Karpas-422 (cell line): Measurements from ENCODE around the gene HK3. TPM values are rescaled to one million over a fixed set of nuclear protein-coding genes. Genes with fewer than 3 reads are reported as not detected.

ENCODE experiments used
- DNase-seq: peaks from one replicate; pipeline ENCODE4 v3.0.0-alpha.2; 2015
- H2AFZ ChIP-seq: fragments of 200-600 bp; sonication (generic); 2 replicates; pipeline ENCODE4 v1.6.1; 2014; ENCODE audit warnings: antibody characterized with exemption, low read length, mixed read lengths
- H3K27ac ChIP-seq: fragments of 200-600 bp; sonication (generic); 2 replicates; pipeline ENCODE4 v1.5.1; 2014; ENCODE audit warnings: mild to moderate bottlenecking, low read length, moderate library complexity
- H3K27me3 ChIP-seq: fragments of 200-600 bp; sonication (generic); 2 replicates; pipeline ENCODE4 v1.6.1; 2014; ENCODE audit warnings: low read length, mixed read lengths
- H3K36me3 ChIP-seq: fragments of 200-600 bp; sonication (generic); 2 replicates; pipeline ENCODE4 v1.6.1; 2014; ENCODE audit warnings: low read length, mixed read lengths; ENCODE audit not compliant: insufficient read depth
- H3K4me1 ChIP-seq: fragments of 200-600 bp; sonication (generic); 2 replicates; pipeline ENCODE4 v1.6.1; 2014; ENCODE audit warnings: mild to moderate bottlenecking, low read length, mixed read lengths
- H3K4me2 ChIP-seq: fragments of 200-600 bp; sonication (generic); 2 replicates; pipeline ENCODE4 v1.6.1; 2014; ENCODE audit warnings: low read length, low read depth, mild to moderate bottlenecking; ENCODE audit not compliant: poor library complexity, severe bottlenecking
- H3K4me3 ChIP-seq: fragments of 200-600 bp; sonication (generic); 2 replicates; pipeline ENCODE4 v1.5.1; 2014; ENCODE audit warnings: mild to moderate bottlenecking, antibody characterized with exemption, low read length, mixed read lengths
- H3K79me2 ChIP-seq: fragments of 200-600 bp; sonication (generic); 2 replicates; pipeline ENCODE4 v1.6.1; 2014; ENCODE audit warnings: mild to moderate bottlenecking, low read length, mixed read lengths
- H3K9ac ChIP-seq: fragments of 200-600 bp; sonication (generic); 2 replicates; pipeline ENCODE4 v1.6.0; 2014; ENCODE audit warnings: low read length
- H3K9me2 ChIP-seq: fragments of 200-600 bp; sonication (generic), shearing (Covaris generic); replicated peaks from 2 replicates; pipeline ENCODE4 v1.6.0; 2014; ENCODE audit warnings: mild to moderate bottlenecking, low read length, moderate library complexity; ENCODE audit not compliant: insufficient read depth
- H3K9me3 ChIP-seq: fragments of 300-700, 200-600 bp; sonication (generic); 2 replicates; pipeline ENCODE4 v1.6.1; 2014; ENCODE audit warnings: low read length, mixed read lengths
- H4K20me1 ChIP-seq: fragments of 200-600 bp; sonication (generic); 2 replicates; pipeline ENCODE4 v1.6.1; 2014; ENCODE audit warnings: mild to moderate bottlenecking, antibody characterized with exemption, low read length, low read depth; ENCODE audit not compliant: insufficient read depth
- total RNA-seq: library from RNA; depleted of rRNA; stranded (reverse); fragments of >200 nt; shearing (Covaris generic); gene quantifications from 2 replicates; pipeline ENCODE4 v1.2.3, GENCODE V29; 2014; ENCODE audit warnings: low replicate concordance

Gene HK3
- total RNA-seq, 1 experiment from 2014 or later: not detected

GRCh38 chr5:176890455-176891330, 8.5 kb downstream of the HK3 start:
- Histone ChIP-seq H2AFZ (no peak overlapping the region), H3K4me2 (no peak overlapping the region), H4K20me1 (no peaks in the 10 kb centered on the region), H3K27me3 (no peaks in the 10 kb centered on the region), H3K4me1 (no peaks in the 10 kb centered on the region), H3K9ac (no peak overlapping the region), H3K4me3 (no peak overlapping the region), H3K79me2 (no peaks in the 10 kb centered on the region), H3K27ac (no peak overlapping the region), H3K36me3 (no peaks in the 10 kb centered on the region), H3K9me2 (no peaks in the 10 kb centered on the region), H3K9me3 (no peaks in the 10 kb centered on the region)
- no peak for DNase-seq

DNA sequence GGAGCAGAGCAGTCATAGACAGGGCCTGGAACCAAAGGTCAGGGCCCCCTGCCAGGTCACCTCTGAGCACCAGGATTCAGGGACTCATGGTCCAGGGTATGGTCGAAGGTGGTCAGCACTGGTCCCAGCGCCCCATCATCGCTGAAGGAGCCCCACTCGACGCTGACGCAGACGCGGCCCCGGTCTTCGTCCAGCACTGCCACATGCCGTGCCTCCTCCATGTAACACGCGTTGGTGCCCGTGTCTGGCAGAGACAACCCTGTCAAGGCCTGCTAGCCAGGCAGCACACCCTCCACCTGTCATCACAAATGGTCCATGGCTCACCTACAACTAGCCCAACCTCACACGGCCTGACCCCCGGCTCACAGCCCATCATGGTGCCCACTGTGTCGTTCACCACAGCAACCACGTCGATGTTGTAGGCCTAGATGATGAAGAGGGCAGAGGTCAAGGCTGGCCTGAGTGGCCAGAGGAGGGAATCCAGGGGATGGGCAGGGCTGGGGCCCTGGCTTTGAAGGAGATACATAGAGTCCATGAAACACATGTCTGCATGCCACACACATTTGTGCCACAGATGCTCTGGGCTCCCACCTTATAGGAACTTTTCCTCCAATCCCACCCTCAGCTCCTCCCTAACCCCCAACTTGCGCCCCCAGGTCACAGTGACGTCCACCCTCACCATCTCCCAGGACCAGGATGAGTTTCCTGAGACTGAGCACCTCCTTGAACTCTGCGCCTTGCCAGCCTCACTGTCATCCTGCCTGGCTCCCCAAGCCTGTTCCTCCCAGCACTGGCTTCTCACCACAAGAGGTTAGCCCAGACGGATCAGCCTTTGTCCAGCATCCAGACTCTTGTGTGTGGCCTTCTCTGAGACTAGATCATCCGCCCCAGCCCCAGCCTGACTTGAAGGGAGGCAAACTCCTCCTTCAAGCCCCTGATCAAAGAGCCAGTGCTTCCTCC, 9.5 kb downstream of the HK3 start:
- H3K4me3 ChIP-seq: no peak overlapping the region

GRCh38 chr5:176888865-176889165, 10.3 kb downstream of the HK3 start:
- no peaks in the 10 kb centered on the region for H3K79me2 ChIP-seq
- no peak overlapping the region for H3K4me2 ChIP-seq
- no peak overlapping the region for H3K9ac ChIP-seq
- no peaks in the 10 kb centered on the region for H3K27me3 ChIP-seq
- no peak for DNase-seq
- H3K36me3 ChIP-seq: no peaks in the 10 kb centered on the region
- no peak overlapping the region for H2AFZ ChIP-seq
- H3K9me3 ChIP-seq: no peaks in the 10 kb centered on the region
- no peaks in the 10 kb centered on the region for H4K20me1 ChIP-seq
- no peaks in the 10 kb centered on the region for H3K4me1 ChIP-seq
- no peak overlapping the region for H3K4me3 ChIP-seq
- H3K9me2 ChIP-seq: no peaks in the 10 kb centered on the region
- H3K27ac ChIP-seq: no peak overlapping the region

More for the DNA sequence above, 9.5 kb downstream of the HK3 start:
- no peaks in the 10 kb centered on the region for H3K27me3 ChIP-seq
- H3K9me3 ChIP-seq: no peaks in the 10 kb centered on the region
- no peak overlapping the region for H2AFZ ChIP-seq
- H3K4me2 ChIP-seq: no peak overlapping the region
- no peaks in the 10 kb centered on the region for H3K4me1 ChIP-seq
- no peaks in the 10 kb centered on the region for H3K36me3 ChIP-seq
- DNase-seq: no peak
- H4K20me1 ChIP-seq: no peaks in the 10 kb centered on the region
- no peaks in the 10 kb centered on the region for H3K9me2 ChIP-seq
- H3K79me2 ChIP-seq: no peaks in the 10 kb centered on the region
- H3K9ac ChIP-seq: no peak overlapping the region
- no peak overlapping the region for H3K27ac ChIP-seq

GRCh38 chr5:176888016-176888864, 10.9 kb downstream of the HK3 start:
- no peak overlapping the region for H2AFZ ChIP-seq
- no peaks in the 10 kb centered on the region for H3K27me3 ChIP-seq
- no peaks in the 10 kb centered on the region for H3K36me3 ChIP-seq
- H3K27ac ChIP-seq: no peak overlapping the region
- H4K20me1 ChIP-seq: no peaks in the 10 kb centered on the region
- no peaks in the 10 kb centered on the region for H3K9me2 ChIP-seq
- no peaks in the 10 kb centered on the region for H3K79me2 ChIP-seq
- no peaks in the 10 kb centered on the region for H3K9me3 ChIP-seq
- no peak overlapping the region for H3K4me3 ChIP-seq
- no peak overlapping the region for H3K9ac ChIP-seq
- no peak for DNase-seq
- no peak overlapping the region for H3K4me2 ChIP-seq
- no peaks in the 10 kb centered on the region for H3K4me1 ChIP-seq

- Histone ChIP-seq H3K9ac (no peak overlapping the region), H3K4me2 (no peak overlapping the region), H3K79me2 (no peaks in the 10 kb centered on the region), H3K9me3 (no peaks in the 10 kb centered on the region), H3K9me2 (no peaks in the 10 kb centered on the region), H3K27me3 (no peaks in the 10 kb centered on the region), H3K27ac (no peak overlapping the region), H3K4me1 (no peaks in the 10 kb centered on the region), H3K4me3 (no peak overlapping the region), H2AFZ (no peak overlapping the region), H3K36me3 (no peaks in the 10 kb centered on the region), H4K20me1 (no peaks in the 10 kb centered on the region)
- DNase-seq: no peak
These were observed 11.8 kb downstream of the HK3 start for GRCh38 chr5:176887252-176887849.

- no peak overlapping the region for H3K27ac ChIP-seq
- no peak overlapping the region for H3K4me3 ChIP-seq
- no peaks in the 10 kb centered on the region for H3K79me2 ChIP-seq
- DNase-seq: no peak
- no peak overlapping the region for H3K4me2 ChIP-seq
- no peak overlapping the region for H2AFZ ChIP-seq
- H3K4me1 ChIP-seq: no peaks in the 10 kb centered on the region
- H3K27me3 ChIP-seq: no peaks in the 10 kb centered on the region
- no peaks in the 10 kb centered on the region for H3K9me2 ChIP-seq
- no peak overlapping the region for H3K9ac ChIP-seq
- H4K20me1 ChIP-seq: 0 out of 2 replicates have a peak, but pooled peaks cover 2% of the 10 kb centered on the region
- no peaks in the 10 kb centered on the region for H3K9me3 ChIP-seq
- H3K36me3 ChIP-seq: no peaks in the 10 kb centered on the region
These were observed 12.6 kb downstream of the HK3 start for GRCh38 chr5:176886336-176887251.

- Histone ChIP-seq H4K20me1 (0 out of 2 replicates have a peak, but pooled peaks cover 2% of the 10 kb centered on the region), H3K79me2 (no peaks in the 10 kb centered on the region), H3K4me1 (no peaks in the 10 kb centered on the region), H3K27ac (no peak overlapping the region), H3K27me3 (no peaks in the 10 kb centered on the region), H3K9ac (no peak overlapping the region), H2AFZ (no peak overlapping the region), H3K36me3 (no peaks in the 10 kb centered on the region), H3K4me2 (no peak overlapping the region), H3K4me3 (no peak overlapping the region), H3K9me2 (no peaks in the 10 kb centered on the region), H3K9me3 (no peaks in the 10 kb centered on the region)
- DNase-seq: no peak
These were observed 14.6 kb downstream of the HK3 start for GRCh38 chr5:176884571-176884890.
